ENCODE data around the gene ABI1.
A peak's percentile ranks its signal among the peaks of the same experiment; 100 is the strongest.

Gene ABI1

DNA sequence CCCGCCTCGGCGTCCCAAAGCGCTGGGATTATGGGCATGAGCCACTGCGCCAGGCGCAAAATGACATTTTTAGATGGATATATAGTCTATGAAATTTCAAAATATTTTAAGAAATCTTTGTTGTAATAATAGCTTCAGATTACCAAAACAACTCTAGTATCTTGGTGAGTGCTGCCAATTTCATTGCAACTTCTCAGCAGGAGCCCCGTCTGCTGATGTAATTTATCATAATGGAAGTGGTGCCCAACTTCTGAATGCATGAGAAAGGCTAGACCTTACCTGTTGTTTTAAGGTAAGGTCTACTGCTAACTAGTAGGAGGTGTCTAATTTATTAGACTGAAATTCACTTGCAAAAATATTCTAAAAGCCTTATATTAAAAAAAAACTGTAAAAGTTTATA, 143.3 kb downstream of the ABI1 start:
- no peak for DNase-seq

DNA sequence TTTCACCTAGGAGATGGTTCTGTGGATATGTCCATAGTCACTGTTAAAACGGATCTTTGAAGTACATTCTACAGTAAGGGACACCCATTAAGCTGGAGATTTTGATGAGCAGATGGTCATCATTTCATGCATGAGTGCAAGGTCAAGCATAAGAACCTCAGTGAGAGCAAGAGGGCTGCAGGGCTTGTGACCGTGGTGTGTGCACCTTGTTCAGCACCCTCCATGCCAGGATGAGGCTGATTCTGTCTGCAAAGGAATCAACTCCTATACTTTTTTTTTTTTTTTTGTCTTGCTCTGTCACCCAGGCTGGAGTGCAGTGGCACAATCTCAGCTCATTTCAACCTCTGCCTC, 145.6 kb downstream of the ABI1 start:
- DNase-seq = no peak

DNA sequence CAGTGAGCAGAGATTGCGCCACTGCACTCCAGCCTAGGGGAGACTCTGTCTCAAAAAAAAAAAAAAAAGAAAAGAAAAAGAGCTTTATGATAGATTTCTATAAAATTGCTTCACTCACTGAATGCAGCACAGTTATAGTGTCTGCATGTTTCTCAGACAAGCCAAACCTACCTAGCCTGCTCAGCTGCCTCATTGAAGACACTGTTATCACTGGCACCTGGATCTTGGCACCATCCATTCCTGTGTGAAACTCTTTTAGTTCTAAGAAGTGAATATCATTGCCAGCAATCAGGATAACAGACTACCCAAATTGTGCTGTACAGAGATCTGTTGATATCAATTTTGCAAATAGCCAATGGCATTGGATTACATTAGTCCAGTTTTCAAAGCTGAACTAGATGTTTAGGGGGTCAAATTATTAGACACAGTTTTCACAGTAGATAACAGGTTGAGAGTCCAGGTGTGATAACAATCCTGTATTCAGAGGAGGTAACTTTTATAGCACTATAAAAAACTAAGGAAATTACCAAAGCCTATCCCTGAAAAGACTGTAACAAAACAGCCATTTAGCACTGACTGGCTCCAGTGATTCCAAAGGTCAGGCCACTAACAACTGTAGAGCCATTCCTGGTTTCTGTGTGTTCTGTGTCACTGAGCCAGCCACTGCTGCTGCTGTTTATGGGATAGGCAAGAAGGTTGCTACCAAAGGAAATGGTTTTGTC, 146.2 kb downstream of the ABI1 start:
- no peak for DNase-seq

DNA sequence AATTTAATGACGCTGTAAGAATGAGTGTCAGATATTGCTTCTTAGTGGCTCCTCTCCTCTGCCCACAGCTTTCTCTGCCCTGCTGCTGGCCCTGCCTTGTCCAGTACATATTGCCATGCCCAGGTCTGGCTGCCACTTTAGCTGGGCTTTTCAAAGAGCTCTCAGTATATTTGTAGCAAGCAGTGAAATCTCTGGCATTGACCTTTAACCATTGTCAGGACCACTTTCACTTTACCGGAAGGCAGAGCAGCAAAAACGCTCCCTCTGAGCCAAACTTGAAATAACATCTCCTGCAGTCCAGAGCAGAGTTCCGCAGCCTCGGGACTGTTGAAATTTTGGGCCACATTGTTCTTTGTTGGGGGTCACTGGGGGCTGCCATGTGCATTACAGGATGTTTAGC, 149.4 kb downstream of the ABI1 start:
- no peak for DNase-seq

DNA sequence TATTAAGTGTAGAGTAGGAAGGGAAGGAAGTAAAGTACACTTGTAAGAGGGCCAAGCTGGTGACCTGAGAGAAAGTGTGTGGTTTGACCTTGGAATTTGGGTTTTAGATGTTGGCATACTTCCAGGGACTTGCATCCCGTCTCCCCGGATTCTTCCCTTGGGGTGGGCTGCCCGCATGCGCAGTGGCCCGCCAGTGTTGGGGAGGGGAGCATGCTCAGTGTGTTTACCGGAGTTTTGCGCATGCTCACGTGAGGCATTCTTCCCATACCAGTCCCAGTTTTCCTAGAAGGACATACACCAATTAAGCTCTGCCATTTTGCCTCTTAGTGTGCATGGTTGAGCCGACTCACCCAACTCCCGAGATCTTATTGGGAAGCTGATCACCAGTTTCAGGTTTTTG, 153.8 kb downstream of the ABI1 start:
- DNase-seq = no peak

DNA sequence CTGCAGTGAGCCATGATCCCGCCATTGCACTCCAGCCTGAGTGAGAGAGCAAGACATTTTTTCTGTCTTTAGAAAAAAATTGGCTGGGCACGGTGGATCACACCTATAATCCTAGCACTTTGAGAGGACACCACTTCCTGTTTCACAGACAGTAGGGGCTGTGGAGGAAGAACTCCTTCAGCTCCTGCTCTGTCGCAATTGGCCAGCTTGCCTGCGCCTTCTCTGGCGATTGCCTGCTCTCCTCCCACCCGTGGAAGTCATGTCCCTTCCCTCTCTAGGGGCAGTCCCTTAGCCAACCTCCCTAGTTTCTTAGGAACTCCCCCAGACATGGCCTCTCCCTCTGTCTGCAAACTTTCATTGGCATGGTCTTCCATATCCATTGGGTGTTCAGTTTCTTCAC, 154.6 kb downstream of the ABI1 start:
- DNase-seq = no peak

DNA sequence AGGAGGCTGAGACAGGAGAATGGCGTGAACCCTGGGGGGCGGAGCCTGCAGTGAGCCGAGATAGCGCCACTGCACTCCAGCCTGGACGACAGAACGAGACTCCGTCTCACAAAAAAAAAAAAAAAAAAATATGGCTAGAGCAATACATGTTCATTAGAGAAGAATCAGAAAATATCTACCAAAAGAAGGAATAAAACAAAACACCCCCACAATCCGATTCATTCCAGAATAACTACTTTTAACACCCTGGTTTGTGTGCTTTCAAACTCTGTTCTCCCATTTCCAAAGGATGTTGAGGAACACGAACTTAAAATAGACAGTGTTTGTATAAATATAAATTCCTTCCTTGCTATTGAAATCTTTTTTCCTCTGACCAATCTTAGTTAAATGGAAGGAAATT, 156.8 kb downstream of the ABI1 start:
- no peak for DNase-seq

DNA sequence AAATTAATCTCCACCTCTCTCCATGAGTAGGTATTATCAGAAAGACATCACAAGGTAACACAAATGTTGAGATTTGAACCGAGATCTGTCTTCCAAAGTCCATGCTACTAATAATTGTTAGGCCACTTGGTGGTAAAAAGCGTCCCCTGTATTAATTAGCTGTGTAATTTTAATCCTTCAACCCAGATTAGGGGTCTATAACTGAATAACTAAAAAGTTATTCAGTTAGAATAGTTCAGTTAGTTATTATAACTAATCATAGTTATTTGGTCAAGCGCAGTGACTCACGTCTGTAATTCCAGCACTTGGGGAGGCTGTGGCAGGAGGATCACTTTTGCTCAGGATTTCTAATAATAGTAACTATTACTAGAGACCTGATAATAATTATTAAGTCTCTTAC, 157.7 kb downstream of the ABI1 start:
- DNase-seq = no peak

DNA sequence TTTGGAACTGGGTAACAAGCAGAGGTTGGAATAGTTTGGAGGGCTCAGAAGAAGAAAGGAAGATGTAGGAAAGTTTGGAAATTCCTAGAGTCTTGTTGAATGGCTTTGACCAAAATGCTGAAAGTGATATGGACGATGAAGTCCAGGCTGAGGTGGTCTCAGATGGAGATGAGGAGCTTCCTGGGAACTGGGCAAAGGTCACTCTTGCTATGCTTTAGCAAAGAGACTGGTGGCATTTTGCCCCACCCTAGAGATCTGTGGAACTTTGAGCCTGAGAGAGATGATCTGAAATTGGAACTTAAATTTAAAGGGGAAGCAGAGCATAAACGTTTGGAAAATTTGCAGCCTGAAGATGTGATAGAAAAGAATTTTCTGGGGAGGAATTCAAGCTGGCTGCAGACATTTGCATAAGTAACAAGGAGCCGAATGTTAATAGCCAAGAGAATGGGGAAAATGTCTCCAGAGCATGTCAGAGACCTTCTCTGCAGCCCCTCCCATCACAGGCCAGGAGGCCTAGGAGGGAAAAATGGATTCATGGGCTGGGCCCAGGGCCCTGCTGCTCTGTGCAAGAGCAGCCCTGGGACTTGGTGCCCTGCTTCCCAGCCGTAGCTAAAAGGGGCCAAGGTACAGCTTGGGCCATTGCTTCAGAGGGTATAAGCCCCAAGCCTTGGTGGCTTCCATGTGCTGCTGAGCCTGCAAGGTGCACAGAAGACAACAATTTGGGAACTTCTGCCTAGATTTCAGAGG, 159.7 kb downstream of the ABI1 start:
- DNase-seq = no peak

DNA sequence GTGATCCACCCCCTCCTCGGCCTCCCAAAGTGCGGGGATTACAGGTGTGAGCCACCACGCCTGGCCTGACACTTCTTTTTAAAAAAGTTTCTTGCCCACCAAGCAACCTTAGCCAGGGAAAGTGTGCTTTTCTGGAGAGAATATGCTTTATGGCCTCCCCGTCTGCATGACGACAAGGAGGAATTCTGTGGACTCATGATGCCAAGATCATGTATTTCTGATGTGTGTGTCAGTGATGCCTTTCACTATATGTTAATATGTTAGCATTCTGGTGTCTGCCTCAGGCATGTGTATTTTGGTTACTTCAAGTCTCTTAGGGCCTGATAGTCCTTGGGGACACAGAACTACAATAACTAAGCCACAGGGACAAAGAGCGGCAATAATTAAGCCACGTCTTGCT, 161.1 kb downstream of the ABI1 start:
- no peak for DNase-seq

DNA sequence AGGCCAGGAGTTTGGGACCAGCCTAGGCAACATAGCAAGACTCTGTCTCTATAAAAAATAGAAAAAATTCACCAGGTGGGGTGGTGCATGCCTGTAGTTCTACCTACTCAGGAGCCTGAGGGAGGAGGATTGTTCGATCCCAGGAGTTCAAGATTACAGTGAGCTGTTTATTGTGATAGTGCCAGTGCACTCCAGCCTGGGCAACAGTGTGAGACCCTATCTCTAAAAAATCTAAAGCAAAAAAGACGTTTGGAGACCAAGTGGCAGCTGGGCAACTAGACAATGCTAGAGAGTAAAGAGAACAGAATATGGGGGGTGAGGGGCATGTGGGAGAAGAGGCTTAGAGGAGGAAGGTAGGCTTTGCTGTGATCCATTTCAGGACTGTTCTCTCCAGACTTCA, 161.8 kb downstream of the ABI1 start:
- no peak for DNase-seq

DNA sequence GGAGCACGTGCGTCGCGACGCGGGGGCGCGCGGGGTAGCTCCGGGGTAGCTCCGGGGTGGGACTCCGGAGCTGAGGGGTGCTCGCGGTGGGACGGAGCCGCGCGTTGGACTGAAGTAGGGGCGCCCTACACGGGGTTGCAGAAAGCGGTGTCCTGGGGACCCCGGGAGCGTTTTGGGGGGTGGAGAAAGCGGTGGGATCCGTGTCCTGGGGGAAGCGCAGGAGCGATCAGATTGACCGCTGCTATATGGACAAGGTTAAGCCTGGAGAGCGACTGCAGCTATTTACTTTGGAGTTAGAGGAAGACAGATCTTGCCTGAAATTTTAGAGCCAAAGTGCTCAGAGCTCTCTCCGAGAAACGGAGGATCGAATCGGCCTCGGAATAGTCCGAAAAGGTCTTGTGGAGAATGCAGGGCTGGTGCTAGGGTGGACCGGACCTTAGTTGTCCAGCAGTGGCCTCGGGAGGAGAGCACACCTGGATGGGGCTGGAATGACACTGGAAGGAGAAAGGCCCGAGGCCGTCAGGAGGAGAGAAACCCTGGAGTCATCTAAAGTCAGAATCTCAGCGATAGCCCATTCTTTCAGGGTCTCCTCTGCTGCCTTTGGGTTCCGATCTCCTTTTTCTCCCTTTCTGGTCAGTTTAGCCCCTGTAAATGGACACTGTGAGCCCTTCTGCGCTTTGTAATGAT, 162.7 kb downstream of the ABI1 start:
- peak in 1 of 51 donors; percentile 25 for DNase-seq

DNA sequence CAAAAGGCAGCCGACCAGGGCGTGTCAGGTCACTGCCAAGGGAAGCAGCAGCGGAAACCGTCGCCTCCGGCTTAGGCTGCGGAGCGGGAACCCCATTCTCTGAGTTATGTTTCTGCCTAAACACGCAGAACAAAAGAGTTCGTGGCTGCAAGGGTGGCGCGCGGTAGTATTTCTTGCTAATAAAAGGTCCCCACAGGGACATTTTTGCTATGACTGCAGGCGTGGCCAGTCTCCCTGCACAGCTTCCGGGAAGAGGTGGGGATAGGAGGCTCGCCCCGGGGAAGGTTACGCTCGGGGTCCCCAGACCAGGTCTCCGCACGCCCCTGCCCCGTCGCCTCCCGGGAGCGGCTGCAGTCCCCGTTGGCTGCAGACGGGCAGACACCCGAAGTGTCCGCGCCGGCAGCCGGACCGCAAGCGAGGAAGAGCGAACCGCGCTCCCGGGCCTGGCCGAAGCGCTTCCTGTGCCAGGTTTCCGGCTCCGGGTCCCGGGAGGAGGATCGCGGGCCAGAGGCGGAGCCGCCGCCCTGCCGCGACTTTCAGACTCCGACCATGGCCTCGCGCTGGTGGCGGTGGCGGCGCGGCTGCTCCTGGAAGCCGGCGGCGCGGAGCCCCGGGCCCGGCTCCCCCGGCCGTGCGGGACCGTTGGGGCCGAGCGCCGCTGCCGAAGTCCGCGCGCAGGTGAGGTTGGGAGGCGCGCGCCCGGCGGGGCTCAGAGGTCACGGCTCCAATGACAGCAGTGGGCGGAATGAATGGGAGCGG, 163.4 kb downstream of the ABI1 start, which contains the start of gene PDSS1:
PDSS1 (plus strand) TSS at position 539 of the 759 bp plus-strand sequence; CDS start at position 550, 11 bp downstream.
- DNase-seq = peak in 50 of 51 donors; percentile 24 to 95 (median 72)

DNA sequence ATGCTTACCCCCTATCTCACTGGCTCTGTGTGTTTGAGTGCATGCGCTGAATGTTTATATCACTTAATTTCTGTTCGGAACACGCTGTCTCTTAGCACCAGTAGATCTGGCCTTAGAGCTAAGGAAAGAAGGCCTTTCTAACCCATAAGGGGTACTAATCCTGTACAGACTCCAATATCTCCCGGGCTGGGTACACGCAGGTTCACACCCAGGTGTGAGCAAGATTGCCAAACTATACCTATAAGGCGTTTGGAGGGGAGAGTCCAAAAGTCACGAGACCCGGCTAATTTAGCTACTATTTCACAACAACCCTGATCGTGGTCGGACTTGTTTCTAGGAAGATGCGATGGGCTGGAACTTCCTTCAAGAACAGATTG, 164.0 kb downstream of the ABI1 start:
- DNase-seq = peak in 2 of 51 donors; percentile 49 to 55

Data from hypothalamus (tissue), 51 donors.